ENCODE data around the gene ZBTB8B.

- TF ChIP-seq CTCF (IDR thresholded peaks at IDR 0.05; ENCODE audit: low read length) (no peak), EZH2phosphoT487 (IDR thresholded peaks at IDR 0.05; ENCODE audit: low read length) (no peak), EZH2 (optimal IDR thresholded peaks at IDR 0.05; ENCODE audit: low read depth, low read length) (no peak)
Observed at GRCh38 chr1:32494711-32495337, 30.0 kb downstream of the ZBTB8B start.
